Measurements from ENCODE around the gene FFAR4.
"Not testable (repeated sequence)": the region's sequence is repeated elsewhere in the genome, so short reads cannot be mapped to it uniquely, and the experiment has no call there.

FFAR4 gene

GRCh38 chr10:93566435-93567276 lies at the start of gene FFAR4:
TSS of gene FFAR4 (plus strand) at chr10:93566665. CDS start at chr10:93566721, 56 bp downstream.
- DNase-seq (ENCODE audit: low read depth in 3 of 3), result no peak

DNA sequence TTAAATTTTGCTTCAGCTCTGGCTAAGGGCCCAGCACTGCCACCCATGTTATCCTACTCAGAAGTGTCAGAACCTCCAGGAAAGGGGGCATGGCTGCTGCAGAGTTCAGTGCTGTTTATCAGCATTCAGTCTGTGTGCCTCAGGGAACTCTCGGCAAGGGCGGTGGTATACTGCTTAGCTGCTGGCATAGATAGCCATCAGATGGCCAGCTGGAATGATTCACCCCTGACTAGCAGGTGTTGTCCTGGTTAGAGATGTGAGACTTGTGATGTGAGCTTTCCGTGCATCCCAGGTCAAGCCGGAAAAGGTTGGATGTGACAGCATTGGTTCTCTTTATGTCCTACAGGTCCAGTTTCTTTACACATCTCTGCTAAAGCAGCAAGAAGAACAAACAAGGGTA lies 47.9 kb upstream of the FFAR4 start:
- no peak for DNase-seq (ENCODE audit: low read depth in 3 of 3)

DNA sequence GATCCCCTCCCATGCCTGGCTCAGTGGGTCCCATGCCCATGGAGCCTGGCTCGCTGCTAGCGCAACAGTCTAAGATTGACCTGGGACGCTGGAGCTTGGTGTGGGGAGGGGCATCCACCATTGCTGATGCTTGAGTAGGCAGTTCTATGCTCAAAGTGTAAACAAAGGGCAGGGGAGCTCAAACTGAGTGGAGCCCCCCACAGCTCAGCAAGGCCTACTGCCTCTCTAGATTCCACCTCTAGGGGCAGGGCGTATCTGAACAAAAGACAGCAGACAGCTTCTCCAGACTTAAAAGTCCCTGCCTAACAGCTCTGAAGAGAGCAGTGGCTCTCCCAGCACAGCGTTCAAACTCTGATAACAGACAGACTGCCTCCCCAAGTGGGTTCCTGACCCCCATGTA lies 31.2 kb upstream of the FFAR4 start:
- DNase-seq (ENCODE audit: low read depth in 3 of 3), result no peak

DNA sequence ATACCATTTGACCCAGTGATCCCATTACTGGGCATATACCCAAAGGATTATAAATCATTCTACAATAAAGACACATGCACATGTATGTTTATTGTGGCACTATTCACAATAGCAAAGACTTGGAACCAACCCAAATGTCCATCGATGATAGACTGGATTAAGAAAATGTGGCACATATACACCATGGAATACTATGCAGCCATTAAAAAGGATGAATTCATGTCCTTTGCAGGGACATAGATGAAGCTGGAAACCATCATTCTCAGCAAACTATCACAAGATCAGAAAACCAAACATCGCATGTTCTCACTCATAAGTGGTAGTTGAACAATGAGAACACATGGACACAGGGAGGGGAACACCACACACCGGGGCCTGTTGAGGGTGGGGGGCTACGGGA lies 25.6 kb upstream of the FFAR4 start:
- DNase-seq (ENCODE audit: low read depth in 3 of 3), result not testable (repeated sequence)

- peak in 1 of 3 experiments; percentile 16 for DNase-seq (ENCODE audit: low read depth in 3 of 3)
Measured at GRCh38 chr10:93541402-93542357, 24.8 kb upstream of the FFAR4 start.

- DNase-seq (ENCODE audit: low read depth in 3 of 3), result no peak
Measured at GRCh38 chr10:93542358-93542791, 24.1 kb upstream of the FFAR4 start.

GRCh38 chr10:93546995-93547394 lies 19.5 kb upstream of the FFAR4 start:
- not testable (repeated sequence) for DNase-seq (ENCODE audit: low read depth in 3 of 3)

GRCh38 chr10:93547522-93547921 lies 18.9 kb upstream of the FFAR4 start:
- no peak for DNase-seq (ENCODE audit: low read depth in 3 of 3)

DNA sequence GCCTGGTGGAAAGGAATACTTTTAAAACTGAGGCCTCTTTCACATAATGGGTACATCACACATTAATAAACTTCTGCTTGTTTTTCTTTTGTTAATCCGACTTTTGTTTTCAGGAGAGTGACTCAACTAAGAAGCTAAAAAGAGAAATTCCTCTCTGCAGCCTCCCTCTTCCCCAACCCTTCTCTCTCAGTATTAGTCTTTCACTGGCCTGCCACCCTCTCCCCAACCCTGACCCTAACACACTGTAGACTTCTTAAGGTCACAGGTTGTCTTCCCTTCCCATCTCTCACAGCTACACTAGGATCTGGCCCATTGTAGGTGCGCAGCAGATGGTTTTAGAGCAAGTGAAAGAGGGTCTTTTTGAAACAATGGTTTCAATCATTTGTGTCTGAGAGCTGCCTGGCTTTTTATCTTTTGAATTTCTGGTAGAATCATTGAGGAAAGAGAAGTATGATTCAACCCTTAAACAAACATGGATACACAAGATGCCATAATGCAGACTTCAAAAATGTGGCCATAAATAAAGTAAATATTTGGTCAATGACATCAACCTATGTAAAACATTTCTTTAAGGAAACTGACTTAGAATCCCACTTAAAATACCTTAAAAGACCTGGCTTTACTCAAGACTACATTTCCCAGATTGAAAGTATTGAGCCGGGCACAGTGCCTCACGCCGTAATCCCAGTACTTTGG lies 17.9 kb upstream of the FFAR4 start:
- no peak for DNase-seq (ENCODE audit: low read depth in 3 of 3)

DNA sequence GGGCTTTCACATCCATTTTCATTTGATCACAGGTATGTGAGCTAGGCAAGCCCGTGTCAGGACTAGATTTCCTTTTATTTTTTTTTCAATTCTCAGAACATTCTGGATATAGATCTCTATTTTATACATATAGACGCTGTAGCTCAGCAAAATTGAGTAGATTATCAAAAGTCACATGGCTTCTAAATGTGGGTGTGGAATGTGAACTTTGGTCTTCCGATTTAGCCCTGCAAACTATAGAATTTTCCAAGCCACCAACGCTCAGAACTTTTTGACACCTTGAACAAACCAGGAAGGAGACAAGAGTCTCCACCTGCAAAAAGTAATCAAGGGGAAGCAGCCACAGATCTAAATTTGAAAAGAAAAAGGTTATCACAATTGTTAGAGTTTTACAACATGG lies 15.9 kb upstream of the FFAR4 start:
- no peak for DNase-seq (ENCODE audit: low read depth in 3 of 3)

GRCh38 chr10:93552780-93553179 lies 13.7 kb upstream of the FFAR4 start:
- no peak for DNase-seq (ENCODE audit: low read depth in 3 of 3)

DNA sequence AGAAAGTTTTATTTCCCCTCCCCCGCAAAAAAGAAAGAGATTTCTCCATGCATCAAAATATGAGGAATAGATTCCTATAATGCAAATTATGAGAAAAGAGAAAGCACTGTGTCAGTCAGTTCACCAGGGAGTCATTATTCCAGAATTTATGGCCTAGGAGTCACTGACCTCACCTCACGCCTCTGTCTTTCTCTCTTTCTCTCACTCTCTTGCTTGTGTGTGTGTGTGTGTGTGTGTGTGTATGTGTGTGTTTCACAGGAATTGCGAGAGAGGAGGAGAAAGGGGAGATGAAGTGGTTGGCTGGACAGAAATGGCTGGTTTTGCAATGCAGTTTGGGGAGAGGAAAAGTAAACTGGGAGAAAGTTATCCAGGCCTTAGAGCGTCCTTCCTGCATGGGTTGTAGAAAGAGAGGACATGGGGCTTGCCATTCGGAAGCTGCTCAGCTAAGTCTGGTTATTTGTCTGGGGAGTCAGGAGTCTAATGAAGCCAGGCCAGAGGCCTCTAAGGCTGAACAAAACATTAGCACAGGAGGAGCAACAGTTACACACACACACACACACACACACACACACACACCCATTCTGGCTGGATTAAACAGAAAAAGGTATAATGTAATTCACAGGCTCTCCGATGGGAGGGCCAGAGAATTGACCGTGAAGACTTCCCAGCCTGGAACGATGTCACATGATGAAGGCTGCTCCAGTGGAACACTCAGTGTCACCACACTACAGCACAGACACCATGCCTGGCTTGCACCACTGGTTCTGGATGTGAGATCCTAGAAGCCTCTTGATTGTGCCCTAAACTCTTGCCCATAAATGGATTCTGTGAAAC lies 12.8 kb upstream of the FFAR4 start:
- DNase-seq (ENCODE audit: low read depth in 3 of 3), result no peak

DNA sequence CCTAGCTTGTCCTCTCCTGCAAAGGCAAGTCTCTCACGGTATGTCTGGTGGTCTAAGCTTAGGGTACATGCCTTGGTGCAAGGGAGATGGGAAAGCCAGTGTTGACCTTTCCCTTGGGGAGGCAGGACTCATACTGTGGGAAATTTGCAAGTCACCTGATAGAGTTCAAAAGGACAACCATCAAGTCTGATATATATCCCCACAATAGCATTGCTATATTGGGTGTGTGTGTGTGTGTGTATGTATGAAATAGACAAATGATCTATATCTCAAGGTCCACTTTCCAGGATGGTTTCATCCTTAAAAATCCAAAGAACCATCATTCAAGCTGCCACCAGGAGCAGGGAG lies 12.2 kb upstream of the FFAR4 start:
- DNase-seq (ENCODE audit: low read depth in 3 of 3), result no peak

DNA sequence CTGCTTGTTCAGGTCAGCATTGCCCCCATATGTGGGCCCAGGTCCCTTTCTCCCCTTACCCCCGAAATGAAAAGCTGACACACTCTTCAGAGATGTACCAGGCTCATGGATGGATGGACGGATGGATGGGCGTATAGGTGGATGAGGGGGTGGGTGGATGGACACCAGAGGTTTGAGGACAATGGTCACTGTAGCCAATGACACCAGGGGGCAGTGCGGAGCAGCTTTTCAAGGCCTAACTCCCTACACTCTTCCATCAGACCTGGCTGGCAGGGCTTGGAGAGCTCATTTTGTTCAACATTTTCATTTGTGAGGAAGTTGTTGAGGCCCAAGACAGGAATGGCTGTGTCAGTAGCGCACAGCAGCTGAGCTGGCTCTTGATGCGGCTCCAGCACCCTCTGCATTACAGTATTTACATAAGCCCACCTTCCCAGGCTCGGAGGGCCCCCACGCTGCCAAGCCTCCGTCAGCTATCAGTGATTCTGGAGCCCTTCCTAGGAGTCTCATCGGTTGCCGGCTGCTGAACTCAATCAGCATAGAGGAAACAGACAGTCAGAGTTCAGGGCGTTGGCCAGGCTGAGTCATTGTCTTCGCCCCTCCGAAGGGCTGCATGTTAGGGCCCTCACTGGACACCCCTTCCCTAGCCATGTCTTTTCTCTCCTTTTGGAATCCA lies 11.6 kb upstream of the FFAR4 start:
- DNase-seq (ENCODE audit: low read depth in 3 of 3), result peak in 2 of 3 experiments; percentile 2 to 49

GRCh38 chr10:93559490-93559889 lies 7.0 kb upstream of the FFAR4 start:
- DNase-seq (ENCODE audit: low read depth in 3 of 3), result no peak

- DNase-seq (ENCODE audit: low read depth in 3 of 3), result no peak
Measured at GRCh38 chr10:93560541-93560940, 5.9 kb upstream of the FFAR4 start.

DNA sequence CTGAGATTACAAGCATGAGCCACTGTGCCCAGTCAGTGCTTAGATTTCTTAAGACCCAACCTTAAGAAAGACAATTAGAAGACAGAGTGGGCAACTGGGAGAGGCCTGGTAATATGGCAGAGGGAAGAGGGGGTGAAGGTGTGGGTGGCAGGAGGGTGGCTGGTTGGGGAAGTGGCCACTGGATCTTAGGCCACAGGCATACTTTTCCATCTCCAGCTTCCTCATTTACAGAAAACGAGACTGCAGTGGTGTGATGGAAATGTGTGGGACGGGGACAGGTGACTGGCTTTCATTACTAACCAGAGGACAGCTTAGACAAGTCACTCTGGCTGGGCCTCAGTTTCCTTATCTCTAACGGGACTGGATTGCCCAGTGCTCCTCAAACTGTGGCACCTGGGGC lies 1.0 kb upstream of the FFAR4 start:
- DNase-seq (ENCODE audit: low read depth in 3 of 3), result no peak

DNA sequence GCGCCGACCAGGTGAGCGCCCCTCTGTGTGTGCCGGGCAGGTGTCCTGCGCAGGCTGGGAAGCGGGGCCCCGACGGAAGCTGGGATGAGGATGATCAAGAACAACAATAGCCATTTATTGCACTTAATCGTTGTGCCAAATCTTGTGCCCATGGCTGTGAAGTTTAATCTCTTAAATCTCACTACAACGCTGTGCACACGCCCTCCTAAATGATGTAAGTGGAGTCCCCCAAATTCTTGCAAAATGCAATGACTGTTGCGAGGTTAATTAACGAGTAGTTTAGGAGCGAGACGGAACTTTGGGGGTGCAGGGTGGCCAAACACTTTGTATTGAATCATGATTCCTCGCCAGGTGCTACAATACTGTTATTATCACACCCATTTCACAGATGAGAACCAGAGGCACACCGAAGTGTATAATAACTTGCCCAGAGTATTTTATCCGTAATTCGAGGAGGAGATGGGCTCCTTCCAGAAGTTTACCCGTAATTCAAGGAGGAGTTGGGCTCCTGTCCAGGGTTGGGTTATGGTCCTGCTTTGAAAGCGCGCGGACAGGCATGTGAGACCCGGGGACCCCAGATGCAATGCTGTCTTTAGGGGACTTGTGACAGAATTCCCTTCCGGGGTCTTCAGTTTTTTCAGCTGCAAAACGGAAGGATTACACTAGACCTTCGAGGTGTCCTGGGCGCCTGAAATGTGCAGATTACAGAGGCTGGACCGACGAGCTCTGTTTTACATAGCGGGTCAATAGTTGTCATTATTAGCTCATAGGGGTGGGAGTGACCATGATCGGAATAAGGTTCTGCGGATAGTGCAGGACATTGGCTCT lies 1.0 kb downstream of the FFAR4 start:
- DNase-seq (ENCODE audit: low read depth in 3 of 3), result no peak

DNA sequence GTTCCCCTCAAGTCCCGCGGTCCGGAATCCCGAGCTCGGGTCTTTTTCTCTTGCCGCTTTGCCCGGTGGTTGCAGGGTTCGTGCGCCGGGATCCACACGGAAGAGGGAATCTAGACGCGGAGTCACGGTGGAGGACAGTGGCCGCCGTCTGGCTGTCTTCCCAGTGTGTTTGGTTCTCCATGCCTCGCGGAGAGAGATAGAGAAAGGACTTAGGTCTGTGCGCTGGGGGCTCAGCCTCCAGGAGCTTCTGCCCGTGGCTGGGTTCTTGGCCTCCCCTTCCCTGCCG lies 1.6 kb downstream of the FFAR4 start:
- no peak for DNase-seq (ENCODE audit: low read depth in 3 of 3)

- DNase-seq (ENCODE audit: low read depth in 3 of 3), result no peak
Measured at GRCh38 chr10:93570383-93570782, 3.9 kb downstream of the FFAR4 start.

Measured in stimulated activated CD4-positive, alpha-beta T cell treated with anti-CD3 and anti-CD28 coated beads, TNF-alpha, amount 100 ng/mL, for 24 hours (primary cell).